Measurements from ENCODE around the gene AGBL5. TPM values are rescaled to one million over a fixed set of nuclear protein-coding genes. Genes with fewer than 3 reads are reported as not detected.

The AGBL5 gene
- total and polyA plus RNA-seq, 9 of the 15 experiments (the other 6 are each of a cell fraction or from before 2014, with no cell fraction given), result 3.3 to 52.7 (median 26.2) TPM

DNA sequence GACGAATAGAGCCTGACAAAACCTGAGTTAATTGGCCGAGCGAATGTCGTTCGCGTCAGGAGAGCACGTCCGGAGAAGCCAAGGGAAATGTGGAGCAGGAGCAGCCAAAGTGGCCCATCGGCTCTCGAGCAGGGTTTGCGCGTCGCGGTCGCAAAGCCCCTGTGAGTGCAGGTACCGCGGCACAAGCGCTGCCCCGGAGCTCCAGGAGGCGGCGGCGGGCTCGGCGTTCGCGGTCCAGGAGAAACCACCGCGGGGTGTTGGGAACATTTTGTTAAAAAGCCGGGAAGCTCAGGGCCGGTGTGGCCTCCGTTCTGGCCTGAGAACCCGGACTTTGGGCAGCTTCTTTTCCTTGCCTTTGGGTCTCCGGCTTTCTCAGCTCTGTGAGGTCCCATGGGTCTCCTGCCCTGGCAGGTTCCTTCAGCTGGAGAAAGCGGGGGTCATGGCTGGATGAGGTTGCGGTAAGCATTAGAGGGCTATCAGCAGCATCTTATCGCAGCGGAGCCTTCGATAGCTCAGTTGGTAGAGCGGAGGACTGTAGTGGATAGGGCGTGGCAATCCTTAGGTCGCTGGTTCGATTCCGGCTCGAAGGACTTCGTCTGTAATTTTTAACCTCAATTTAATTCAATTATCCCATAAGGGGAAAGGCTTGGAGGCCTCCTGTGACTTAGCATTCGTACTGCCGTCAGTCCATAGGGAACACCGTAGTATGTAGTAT lies 1.0 kb upstream of the AGBL5 start:
- in situ Hi-C loops (cut with MboI), result no loop called here
- POLR2A ChIA-PET, result interaction anchor here (0.6 to 10.5 kb wide), 15 partner anchors 9 to 253 kb away, joined by 3 to 112 read pairs (median 5); partner anchors contain the start of genes OST4 and TMEM214
- BruUV-seq (replicated peaks), result no TSS peak
- H3K36me3 ChIP-seq (ENCODE audit: control insufficient read depth, insufficient read depth, low read length), result peaks cover 30% of the 10 kb centered on the region; the same call in 2 of the 3 replicates
- CTCF ChIA-PET (ENCODE audit: low intra/inter-chr PET ratio), result no interaction called here
- ATAC-seq (peak; percentile 77), FAIRE-seq (peak; percentile 73), DNase-seq (ENCODE audit: extremely low read depth in 1 of 4, low spot score in 3 of 4) (peak; percentile 64 to 86 (median 70))
- H3K4me1 ChIP-seq (replicated peaks in 1 of 2; ENCODE audit: control insufficient read depth in 2 of 2, insufficient read depth in 2 of 2, low read length in 2 of 2), result peaks cover 12 to 22% of the 10 kb centered on the region in 2 experiments; a peak in 3 of 5 replicates
- intact Hi-C loops (cut with micrococcal nuclease), result loop anchor here (2.0 kb wide), 2 partner anchors 18 to 30 kb away; partner anchors contain the start of gene TMEM214
- no peaks in the 10 kb centered on the region for H3K9me1 ChIP-seq (ENCODE audit: control insufficient read depth, insufficient read depth, low read length)
- peak overlapping the region; percentile 98 for H3K4me2 ChIP-seq (ENCODE audit: insufficient read depth, low read length)
- H3K9ac ChIP-seq (ENCODE audit: insufficient read depth in 1 of 2, low read depth in 2 of 2, low read length in 2 of 2), result peak overlapping the region in 1 of 2 experiments; percentile 85; a peak in 2 of 4 replicates
- WGBS (ENCODE audit: insufficient coverage, low coverage, missing lambda C conversion rate), result 68% methylated on average over 43 of the region's 48 CpGs
- no peaks in the 10 kb centered on the region; the same call in 1 of the 2 replicates for H4K20me1 ChIP-seq (replicated peaks; ENCODE audit: control insufficient read depth, insufficient read depth, low read length)
- H2AFZ ChIP-seq (ENCODE audit: low read depth, low read length), result peak overlapping the region; percentile 92
- H3K27me3 ChIP-seq (ENCODE audit: control insufficient read depth in 2 of 2, insufficient read depth in 2 of 2, low read length in 2 of 2), result no peaks in the 10 kb centered on the region
- no peaks in the 10 kb centered on the region for H3K9me3 ChIP-seq (replicated peaks; ENCODE audit: control insufficient read depth, insufficient read depth, low read depth, low read length)
- 0 out of 3 replicates have a peak, but pooled peaks cover 5% of the 10 kb centered on the region for H3K79me2 ChIP-seq (ENCODE audit: control insufficient read depth, insufficient read depth, low read length)
- peak overlapping the region; percentile 95 for H3K27ac ChIP-seq (ENCODE audit: extremely low read depth, low read depth, low read length)
- H3K4me3 ChIP-seq, result peak overlapping the region; percentile 84
- peak; percentile 33 for TF ChIP-seq EGR1 (conservative IDR thresholded peaks at IDR 0.05)
- TF ChIP-seq DPF2 (IDR thresholded peaks at IDR 0.05), result no peak
- TF ChIP-seq TAF1 (IDR thresholded peaks at IDR 0.05; ENCODE audit: control insufficient read depth, extremely low read depth, insufficient read depth, low read length, severe bottlenecking), result peak; percentile 18
- TF ChIP-seq RAD21 (CRISPR knock-in tag; conservative IDR thresholded peaks at IDR 0.05 in 1 of 2, IDR thresholded peaks at IDR 0.05 in 1 of 2), result peak in 1 of 2 experiments; percentile 3; a peak in 1 of 4 replicates
- TF ChIP-seq, protein P1, sequence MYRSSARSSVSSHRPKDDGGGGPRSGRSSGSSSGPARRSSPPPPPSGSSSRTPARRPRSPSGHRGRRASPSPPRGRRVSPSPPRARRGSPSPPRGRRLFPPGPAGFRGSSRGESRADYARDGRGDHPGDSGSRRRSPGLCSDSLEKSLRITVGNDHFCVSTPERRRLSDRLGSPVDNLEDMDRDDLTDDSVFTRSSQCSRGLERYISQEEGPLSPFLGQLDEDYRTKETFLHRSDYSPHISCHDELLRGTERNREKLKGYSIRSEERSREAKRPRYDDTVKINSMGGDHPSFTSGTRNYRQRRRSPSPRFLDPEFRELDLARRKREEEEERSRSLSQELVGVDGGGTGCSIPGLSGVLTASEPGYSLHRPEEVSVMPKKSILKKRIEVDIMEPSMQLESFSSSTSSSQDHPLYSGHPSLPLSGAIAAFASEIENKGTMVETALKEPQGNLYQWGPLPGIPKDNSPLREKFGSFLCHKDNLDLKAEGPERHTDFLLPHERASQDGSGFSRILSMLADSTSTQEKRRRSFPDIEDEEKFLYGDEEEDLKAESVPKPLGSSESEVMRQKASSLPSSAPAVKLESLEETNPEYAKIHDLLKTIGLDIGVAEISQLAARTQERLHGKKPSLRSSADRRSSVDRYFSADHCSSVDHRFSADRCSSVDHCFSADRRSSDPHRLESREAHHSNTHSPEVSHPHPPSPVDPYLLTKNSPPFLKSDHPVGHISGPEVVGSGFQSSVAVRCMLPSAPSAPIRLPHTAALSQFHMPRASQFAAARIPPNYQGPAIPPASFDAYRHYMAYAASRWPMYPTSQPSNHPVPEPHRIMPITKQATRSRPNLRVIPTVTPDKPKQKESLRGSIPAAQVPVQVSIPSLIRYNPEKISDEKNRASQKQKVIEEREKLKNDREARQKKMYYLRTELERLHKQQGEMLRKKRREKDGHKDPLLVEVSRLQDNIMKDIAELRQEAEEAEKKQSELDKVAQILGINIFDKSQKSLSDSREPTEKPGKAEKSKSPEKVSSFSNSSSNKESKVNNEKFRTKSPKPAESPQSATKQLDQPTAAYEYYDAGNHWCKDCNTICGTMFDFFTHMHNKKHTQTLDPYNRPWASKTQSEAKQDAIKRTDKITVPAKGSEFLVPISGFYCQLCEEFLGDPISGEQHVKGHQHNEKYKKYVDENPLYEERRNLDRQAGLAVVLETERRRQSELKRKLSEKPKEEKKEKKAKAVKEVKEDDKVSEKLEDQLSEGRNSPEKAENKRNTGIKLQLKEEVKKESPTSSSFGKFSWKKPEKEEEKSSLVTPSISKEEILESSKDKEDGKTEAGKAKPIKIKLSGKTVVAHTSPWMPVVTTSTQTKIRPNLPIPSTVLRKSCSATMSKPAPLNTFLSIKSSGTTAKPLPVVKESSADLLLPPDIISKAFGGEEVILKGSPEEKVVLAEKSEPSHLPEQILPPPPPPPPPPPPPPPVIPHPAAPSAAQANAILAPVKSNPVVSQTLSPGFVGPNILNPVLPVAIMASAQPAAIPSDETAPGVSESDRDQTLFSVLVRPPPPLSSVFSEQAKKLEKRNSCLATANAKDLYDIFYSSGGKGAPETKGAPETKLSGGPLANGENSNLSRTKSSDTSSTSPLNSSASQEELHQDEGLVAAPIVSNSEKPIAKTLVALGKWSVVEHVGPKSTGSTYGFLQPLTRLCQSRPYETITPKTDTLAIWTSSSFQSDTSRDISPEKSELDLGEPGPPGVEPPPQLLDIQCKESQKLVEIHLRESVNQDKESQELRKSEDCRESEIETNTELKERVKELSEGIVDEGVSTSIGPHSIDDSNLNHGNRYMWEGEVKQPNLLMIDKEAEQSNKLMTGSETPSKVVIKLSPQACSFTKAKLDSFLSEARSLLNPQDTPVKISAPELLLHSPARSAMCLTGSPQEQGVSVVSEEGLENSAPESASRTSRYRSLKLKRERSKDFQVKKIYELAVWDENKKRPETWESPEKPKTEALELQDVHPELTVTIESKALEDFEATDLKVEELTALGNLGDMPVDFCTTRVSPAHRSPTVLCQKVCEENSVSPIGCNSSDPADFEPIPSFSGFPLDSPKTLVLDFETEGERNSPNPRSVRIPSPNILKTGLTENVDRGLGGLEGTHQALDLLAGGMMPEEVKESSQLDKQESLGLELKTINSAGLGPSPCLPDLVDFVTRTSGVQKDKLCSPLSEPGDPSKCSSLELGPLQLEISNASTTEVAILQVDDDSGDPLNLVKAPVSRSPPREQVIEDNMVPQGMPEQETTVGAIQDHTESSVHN (IDR thresholded peaks at IDR 0.05; ENCODE audit: borderline replicate concordance in 1 of 2, low read depth in 1 of 2), result no peak
- TF ChIP-seq, protein P2, sequence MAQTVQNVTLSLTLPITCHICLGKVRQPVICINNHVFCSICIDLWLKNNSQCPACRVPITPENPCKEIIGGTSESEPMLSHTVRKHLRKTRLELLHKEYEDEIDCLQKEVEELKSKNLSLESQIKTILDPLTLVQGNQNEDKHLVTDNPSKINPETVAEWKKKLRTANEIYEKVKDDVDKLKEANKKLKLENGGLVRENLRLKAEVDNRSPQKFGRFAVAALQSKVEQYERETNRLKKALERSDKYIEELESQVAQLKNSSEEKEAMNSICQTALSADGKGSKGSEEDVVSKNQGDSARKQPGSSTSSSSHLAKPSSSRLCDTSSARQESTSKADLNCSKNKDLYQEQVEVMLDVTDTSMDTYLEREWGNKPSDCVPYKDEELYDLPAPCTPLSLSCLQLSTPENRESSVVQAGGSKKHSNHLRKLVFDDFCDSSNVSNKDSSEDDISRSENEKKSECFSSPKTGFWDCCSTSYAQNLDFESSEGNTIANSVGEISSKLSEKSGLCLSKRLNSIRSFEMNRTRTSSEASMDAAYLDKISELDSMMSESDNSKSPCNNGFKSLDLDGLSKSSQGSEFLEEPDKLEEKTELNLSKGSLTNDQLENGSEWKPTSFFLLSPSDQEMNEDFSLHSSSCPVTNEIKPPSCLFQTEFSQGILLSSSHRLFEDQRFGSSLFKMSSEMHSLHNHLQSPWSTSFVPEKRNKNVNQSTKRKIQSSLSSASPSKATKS (CRISPR knock-in tag; IDR thresholded peaks at IDR 0.05), result peak; percentile 71; the same call in 1 of the 2 replicates
- TF ChIP-seq, protein P3, sequence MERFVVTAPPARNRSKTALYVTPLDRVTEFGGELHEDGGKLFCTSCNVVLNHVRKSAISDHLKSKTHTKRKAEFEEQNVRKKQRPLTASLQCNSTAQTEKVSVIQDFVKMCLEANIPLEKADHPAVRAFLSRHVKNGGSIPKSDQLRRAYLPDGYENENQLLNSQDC (CRISPR knock-in tag; IDR thresholded peaks at IDR 0.05), result peak; percentile 83; the same call in 1 of the 2 replicates
- no peak for TF ChIP-seq FOXM1 (IDR thresholded peaks at IDR 0.05; ENCODE audit: low read depth)
- TF ChIP-seq FOXM1 (CRISPR knock-in tag; IDR thresholded peaks at IDR 0.05; ENCODE audit: low read depth), result 0 out of 2 replicates have a peak, but pooled peaks have one; percentile 45
